Suprapubic skin (tissue), 4 donors: ENCODE results near the gene ARL14EPL.

Experiments
- CTCF ChIP-seq, 2 donors: fragments of 200-600 bp in 1 of 2; fragments of 450-650 bp in 1 of 2; sonication (generic) in 1 of 2; IDR thresholded peaks; one replicate each; pipeline ENCODE4 v1.5.1; 2016 to 2019; ENCODE audit warnings: antibody characterized with exemption in 2 of 2, mild to moderate bottlenecking in 1 of 2, moderate library complexity in 1 of 2
- EP300 ChIP-seq: sonication (generic); formaldehyde crosslinking; IDR thresholded peaks from one replicate; pipeline ENCODE4 v1.6.1; 2017; ENCODE audit warnings: antibody characterized with exemption
- POLR2A ChIP-seq, 2 donors: fragments of 450-650 bp; IDR thresholded peaks; one replicate each; pipeline ENCODE4 v1.6.1; 2017; ENCODE audit warnings: antibody characterized with exemption in 2 of 2, mild to moderate bottlenecking in 2 of 2, moderate library complexity in 2 of 2
- POLR2AphosphoS5 ChIP-seq, 3 donors: sonication (generic); formaldehyde crosslinking; IDR thresholded peaks; one replicate each; pipeline ENCODE4 v1.6.1; 2017; ENCODE audit warnings: antibody characterized with exemption in 3 of 3

- TF ChIP-seq CTCF (IDR thresholded peaks at IDR 0.05) (no peak), POLR2A (IDR thresholded peaks at IDR 0.05) (no peak), POLR2AphosphoS5 (IDR thresholded peaks at IDR 0.05) (no peak), EP300 (no peak)
Observed at GRCh38 chr5:116075191-116075831, 43.0 kb downstream of the ARL14EPL start.
